ENCODE results near the gene TIAM2.

Gene TIAM2

DNA sequence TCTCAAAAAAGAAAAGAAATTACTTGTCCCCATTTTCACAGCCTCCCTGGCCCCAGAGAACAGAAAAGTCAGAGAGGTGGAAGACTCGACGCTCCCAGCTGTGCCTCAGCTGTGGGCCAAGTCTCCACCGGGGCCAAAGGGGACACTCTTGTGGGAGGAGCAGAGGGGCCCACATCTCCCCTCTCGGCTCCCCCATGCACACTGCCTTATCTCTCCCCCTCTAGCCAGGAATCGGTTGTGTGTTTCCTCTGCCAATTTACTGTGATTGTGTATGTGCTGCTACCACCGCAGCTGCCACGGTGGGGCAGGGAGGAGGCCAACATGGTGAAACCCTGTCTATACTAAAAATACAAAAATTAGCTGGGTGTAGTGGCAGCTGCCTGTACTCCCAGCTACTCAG lies 8.4 kb downstream of the TIAM2 start:
- Histone ChIP-seq H3K4me2 (ENCODE audit: low read depth, low read length) (no peak overlapping the region), H3K27ac (ENCODE audit: low read length) (no peak overlapping the region), H3K27me3 (replicated peaks; ENCODE audit: insufficient read depth, low read length) (no peaks in the 10 kb centered on the region), H3K4me3 (ENCODE audit: low read length) (no peak overlapping the region), H3F3A (ENCODE audit: insufficient read depth, low read length) (no peaks in the 10 kb centered on the region), H3K9me3 (replicated peaks; ENCODE audit: insufficient read depth, low read length) (no peaks in the 10 kb centered on the region), H4K20me1 (ENCODE audit: insufficient read depth, low read length) (no peaks in the 10 kb centered on the region), H3K36me3 (replicated peaks; ENCODE audit: insufficient read depth, low read length) (no peaks in the 10 kb centered on the region), H3K9me2 (replicated peaks; ENCODE audit: insufficient read depth, low read length) (no peaks in the 10 kb centered on the region), H2AFZ (ENCODE audit: low read length) (no peak overlapping the region), H3K79me2 (ENCODE audit: low read length) (no peaks in the 10 kb centered on the region), H3K9ac (ENCODE audit: low read length) (no peak overlapping the region), H3K4me1 (ENCODE audit: low read length) (no peaks in the 10 kb centered on the region)
- TF ChIP-seq, protein P1, sequence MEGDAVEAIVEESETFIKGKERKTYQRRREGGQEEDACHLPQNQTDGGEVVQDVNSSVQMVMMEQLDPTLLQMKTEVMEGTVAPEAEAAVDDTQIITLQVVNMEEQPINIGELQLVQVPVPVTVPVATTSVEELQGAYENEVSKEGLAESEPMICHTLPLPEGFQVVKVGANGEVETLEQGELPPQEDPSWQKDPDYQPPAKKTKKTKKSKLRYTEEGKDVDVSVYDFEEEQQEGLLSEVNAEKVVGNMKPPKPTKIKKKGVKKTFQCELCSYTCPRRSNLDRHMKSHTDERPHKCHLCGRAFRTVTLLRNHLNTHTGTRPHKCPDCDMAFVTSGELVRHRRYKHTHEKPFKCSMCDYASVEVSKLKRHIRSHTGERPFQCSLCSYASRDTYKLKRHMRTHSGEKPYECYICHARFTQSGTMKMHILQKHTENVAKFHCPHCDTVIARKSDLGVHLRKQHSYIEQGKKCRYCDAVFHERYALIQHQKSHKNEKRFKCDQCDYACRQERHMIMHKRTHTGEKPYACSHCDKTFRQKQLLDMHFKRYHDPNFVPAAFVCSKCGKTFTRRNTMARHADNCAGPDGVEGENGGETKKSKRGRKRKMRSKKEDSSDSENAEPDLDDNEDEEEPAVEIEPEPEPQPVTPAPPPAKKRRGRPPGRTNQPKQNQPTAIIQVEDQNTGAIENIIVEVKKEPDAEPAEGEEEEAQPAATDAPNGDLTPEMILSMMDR (IDR thresholded peaks at IDR 0.05; ENCODE audit: low read length): no peak
- TF ChIP-seq EZH2phosphoT487 (IDR thresholded peaks at IDR 0.05; ENCODE audit: low read length) (no peak), EZH2 (optimal IDR thresholded peaks at IDR 0.05; ENCODE audit: low read depth, low read length) (no peak)
- no peak for DNase-seq

DNA sequence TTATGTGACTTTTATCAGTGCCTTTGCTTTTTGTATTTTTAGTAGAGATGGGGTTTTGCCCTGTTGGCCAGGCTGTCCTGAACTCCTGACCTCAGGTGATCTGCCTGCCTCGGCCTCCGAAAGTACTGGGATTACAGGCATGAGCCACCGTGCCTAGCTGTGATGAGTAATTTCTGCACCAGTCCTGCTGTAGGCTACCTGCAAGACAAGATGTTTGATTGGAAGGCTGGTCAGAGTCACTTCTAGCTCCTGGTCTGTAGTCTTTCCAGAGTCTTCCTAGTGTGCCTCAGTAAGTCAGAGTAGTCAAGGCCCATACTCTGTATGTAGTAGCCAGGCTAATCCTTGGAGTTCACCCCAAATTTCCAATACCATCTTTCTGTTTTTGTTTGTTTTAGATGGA lies 8.9 kb downstream of the TIAM2 start:
- no peak overlapping the region for H3K4me3 ChIP-seq (ENCODE audit: low read length)
- no peak overlapping the region for H3K9ac ChIP-seq (ENCODE audit: low read length)
- no peaks in the 10 kb centered on the region for H3K27me3 ChIP-seq (replicated peaks; ENCODE audit: insufficient read depth, low read length)
- no peaks in the 10 kb centered on the region for H3K9me3 ChIP-seq (replicated peaks; ENCODE audit: insufficient read depth, low read length)
- H4K20me1 ChIP-seq (ENCODE audit: insufficient read depth, low read length): no peaks in the 10 kb centered on the region
- no peaks in the 10 kb centered on the region for H3K79me2 ChIP-seq (ENCODE audit: low read length)
- no peaks in the 10 kb centered on the region for H3K4me1 ChIP-seq (ENCODE audit: low read length)
- no peak overlapping the region for H3K4me2 ChIP-seq (ENCODE audit: low read depth, low read length)
- no peaks in the 10 kb centered on the region for H3F3A ChIP-seq (ENCODE audit: insufficient read depth, low read length)
- no peak for TF ChIP-seq EZH2phosphoT487 (IDR thresholded peaks at IDR 0.05; ENCODE audit: low read length)
- H2AFZ ChIP-seq (ENCODE audit: low read length): no peak overlapping the region
- no peaks in the 10 kb centered on the region for H3K9me2 ChIP-seq (replicated peaks; ENCODE audit: insufficient read depth, low read length)
- H3K36me3 ChIP-seq (replicated peaks; ENCODE audit: insufficient read depth, low read length): no peaks in the 10 kb centered on the region
- H3K27ac ChIP-seq (ENCODE audit: low read length): no peak overlapping the region
- no peak for DNase-seq

DNA sequence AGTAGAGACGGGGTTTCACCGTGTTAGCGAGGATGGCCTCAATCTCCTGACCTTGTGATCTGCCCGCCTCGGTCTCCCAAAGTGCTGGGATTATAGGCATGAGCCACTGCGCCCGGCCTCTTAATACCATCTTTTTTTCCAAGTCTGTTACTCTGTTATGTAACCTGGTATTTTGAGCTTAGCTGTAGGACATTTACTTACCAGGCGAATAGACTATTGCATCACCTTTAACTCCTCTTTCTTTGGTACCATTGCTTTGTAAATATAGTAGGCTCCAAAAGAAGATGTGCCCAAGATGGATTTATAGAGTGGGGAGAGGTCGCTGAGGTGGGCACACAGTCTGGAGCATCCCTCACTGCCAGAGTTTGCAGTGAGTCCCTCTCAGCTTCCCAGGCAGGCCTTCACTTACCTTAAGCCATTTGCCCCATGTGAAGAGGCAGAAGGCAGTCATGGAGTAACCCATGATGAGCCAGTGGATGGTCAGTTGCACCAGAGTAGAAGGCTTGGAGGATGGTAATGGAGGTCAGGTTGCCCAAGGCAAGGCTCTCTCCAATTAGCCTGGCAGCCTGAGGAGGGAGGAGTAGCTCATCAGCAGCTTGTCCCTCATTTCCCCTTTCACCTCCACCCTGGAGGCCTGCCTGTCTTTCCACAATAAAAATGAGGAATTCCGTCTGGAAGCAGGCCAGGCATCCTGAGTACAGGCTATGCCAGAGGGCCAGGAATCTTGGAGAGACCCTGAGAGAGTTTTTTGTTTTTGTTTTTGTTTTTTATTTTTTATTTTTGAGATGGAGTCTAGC lies 9.7 kb downstream of the TIAM2 start:
- Histone ChIP-seq H3K27me3 (replicated peaks; ENCODE audit: insufficient read depth, low read length) (no peaks in the 10 kb centered on the region), H3K4me2 (ENCODE audit: low read depth, low read length) (no peak overlapping the region), H3K9ac (ENCODE audit: low read length) (no peak overlapping the region), H4K20me1 (ENCODE audit: insufficient read depth, low read length) (no peaks in the 10 kb centered on the region), H3K9me2 (replicated peaks; ENCODE audit: insufficient read depth, low read length) (no peaks in the 10 kb centered on the region), H3K9me3 (replicated peaks; ENCODE audit: insufficient read depth, low read length) (no peaks in the 10 kb centered on the region), H2AFZ (ENCODE audit: low read length) (no peak overlapping the region), H3K4me1 (ENCODE audit: low read length) (no peaks in the 10 kb centered on the region), H3K27ac (ENCODE audit: low read length) (no peak overlapping the region), H3F3A (ENCODE audit: insufficient read depth, low read length) (no peaks in the 10 kb centered on the region), H3K4me3 (ENCODE audit: low read length) (no peak overlapping the region), H3K36me3 (replicated peaks; ENCODE audit: insufficient read depth, low read length) (no peaks in the 10 kb centered on the region), H3K79me2 (ENCODE audit: low read length) (no peaks in the 10 kb centered on the region)
- DNase-seq: no peak
- TF ChIP-seq, protein P1 (IDR thresholded peaks at IDR 0.05; ENCODE audit: low read length): no peak
- TF ChIP-seq EZH2phosphoT487 (IDR thresholded peaks at IDR 0.05; ENCODE audit: low read length): no peak

DNA sequence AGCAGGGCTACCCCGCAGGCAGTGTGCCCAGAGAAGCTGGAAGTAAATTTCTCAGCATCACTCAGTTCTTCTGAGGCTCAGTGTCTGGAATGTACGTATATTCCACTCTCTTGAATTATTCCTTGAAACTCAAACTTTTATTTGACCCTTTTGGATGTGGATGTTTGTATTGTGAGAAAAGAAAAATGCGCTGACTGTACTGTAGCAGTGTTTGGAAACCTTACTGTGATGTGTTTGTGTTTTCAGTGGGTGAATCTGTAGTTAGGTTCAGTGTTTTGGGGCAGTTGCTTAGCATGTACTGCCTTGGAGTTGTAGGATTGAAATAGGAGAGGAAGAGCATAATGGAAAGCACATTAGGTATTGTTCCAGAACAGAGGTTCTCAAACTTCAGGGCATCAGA lies 13.5 kb downstream of the TIAM2 start:
- no peak for DNase-seq
- Histone ChIP-seq H4K20me1 (ENCODE audit: insufficient read depth, low read length) (no peaks in the 10 kb centered on the region), H3K9me2 (replicated peaks; ENCODE audit: insufficient read depth, low read length) (no peaks in the 10 kb centered on the region), H3K27ac (ENCODE audit: low read length) (no peak overlapping the region), H3F3A (ENCODE audit: insufficient read depth, low read length) (no peaks in the 10 kb centered on the region), H3K4me2 (ENCODE audit: low read depth, low read length) (no peak overlapping the region), H3K79me2 (ENCODE audit: low read length) (no peaks in the 10 kb centered on the region), H3K27me3 (replicated peaks; ENCODE audit: insufficient read depth, low read length) (no peaks in the 10 kb centered on the region), H3K9me3 (replicated peaks; ENCODE audit: insufficient read depth, low read length) (no peaks in the 10 kb centered on the region), H3K9ac (ENCODE audit: low read length) (no peak overlapping the region), H3K36me3 (replicated peaks; ENCODE audit: insufficient read depth, low read length) (no peaks in the 10 kb centered on the region), H3K4me1 (ENCODE audit: low read length) (no peaks in the 10 kb centered on the region), H2AFZ (ENCODE audit: low read length) (no peak overlapping the region), H3K4me3 (ENCODE audit: low read length) (no peak overlapping the region)
- TF ChIP-seq EZH2phosphoT487 (IDR thresholded peaks at IDR 0.05; ENCODE audit: low read length) (no peak), EZH2 (optimal IDR thresholded peaks at IDR 0.05; ENCODE audit: low read depth, low read length) (no peak)
- TF ChIP-seq, protein P1 (IDR thresholded peaks at IDR 0.05; ENCODE audit: low read length): no peak

Data from MM.1S (cell line).